Embryonic facial prominence (tissue), 1 donor: ENCODE data around the gene IL1R2.

Experiments used
- DNase-seq: peaks from one replicate; pipeline ENCODE4 v3.0.0-alpha.2; 2016; ENCODE audit errors: extremely low spot score

IL1R2 gene

DNA sequence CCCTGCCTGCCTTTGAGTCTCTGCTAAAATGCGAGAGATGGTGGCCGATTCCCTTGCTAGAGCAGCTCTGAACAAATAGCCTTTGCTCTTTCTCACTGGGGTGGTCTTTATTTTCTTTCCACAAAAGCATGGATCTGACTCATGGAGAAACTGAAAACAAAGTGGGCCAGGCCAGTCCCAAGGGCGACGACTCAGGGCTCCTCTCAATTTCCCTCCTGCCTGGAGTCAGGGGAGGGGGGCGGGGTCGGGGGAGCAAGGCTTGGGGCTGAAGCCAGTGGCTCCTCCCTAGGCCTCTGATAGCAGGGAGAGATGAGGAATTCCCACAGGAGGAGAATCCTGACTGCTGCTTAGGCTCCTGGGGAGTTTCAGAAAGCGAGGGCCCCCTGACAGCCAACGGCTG is 17.1 kb upstream of the IL1R2 start:
- DNase-seq, result no peak

GRCh38 chr2:101975171-101975870 is 16.4 kb upstream of the IL1R2 start:
- DNase-seq, result no peak

- DNase-seq, result no peak
Measured at GRCh38 chr2:101976891-101977290, 14.9 kb upstream of the IL1R2 start.

DNA sequence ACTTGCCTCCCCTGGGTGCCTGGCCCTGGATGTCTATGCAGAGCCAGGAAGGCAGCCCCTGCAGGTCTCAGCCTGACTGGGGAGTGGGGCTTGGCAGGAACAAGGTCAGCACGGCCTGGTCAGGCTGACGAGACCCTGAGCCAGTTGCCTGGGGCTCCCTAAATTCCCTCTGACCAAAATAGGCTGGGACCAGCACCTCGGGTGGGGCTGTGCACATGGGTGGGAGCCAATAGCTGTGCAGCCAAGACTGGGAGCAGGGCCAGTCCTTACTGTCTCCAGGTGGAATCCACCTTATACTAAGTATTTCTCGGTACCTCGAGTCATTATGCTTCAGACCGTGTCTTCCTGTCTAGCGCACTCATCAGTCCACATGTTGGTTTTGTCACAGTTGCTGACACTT is 11.4 kb upstream of the IL1R2 start:
- no peak for DNase-seq

DNA sequence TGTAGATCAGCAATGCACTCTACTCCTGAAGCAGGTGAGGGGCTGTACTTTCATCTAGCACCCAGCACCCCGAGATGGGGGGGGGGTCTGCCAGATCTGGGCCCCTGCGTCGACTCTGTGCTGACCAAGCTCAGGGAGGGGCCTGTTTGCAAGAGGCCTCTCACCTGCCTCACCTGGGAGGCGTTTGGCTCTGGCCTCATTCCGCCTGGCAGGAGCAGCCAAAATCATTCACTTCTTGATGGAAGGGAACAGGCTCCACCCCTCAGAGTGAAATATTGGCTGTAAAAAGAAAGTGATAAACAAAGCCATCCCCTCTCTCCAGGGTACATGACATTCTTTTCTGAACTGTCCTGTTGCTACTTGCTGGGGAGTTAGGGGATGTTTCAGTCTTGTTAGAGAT is 10.7 kb upstream of the IL1R2 start:
- DNase-seq, result no peak

DNA sequence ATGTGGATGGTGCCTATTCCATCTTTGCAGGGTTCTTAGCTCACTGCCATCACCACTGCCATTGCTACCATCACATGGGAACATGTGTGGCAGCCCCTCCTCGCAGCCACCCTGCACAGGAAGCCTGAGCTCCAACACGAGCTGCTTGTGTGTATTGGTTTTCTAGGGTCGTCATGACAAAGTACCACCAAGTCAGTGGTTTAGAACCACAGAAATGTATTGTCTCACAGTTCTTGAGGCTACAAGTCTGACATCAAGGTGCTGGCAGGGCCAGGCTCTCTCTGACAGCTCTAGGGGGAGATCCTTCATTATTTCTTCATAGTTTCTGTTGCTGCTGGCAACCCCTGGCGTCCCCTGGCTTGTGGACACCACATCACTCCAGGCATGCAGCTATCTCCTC is 10.3 kb upstream of the IL1R2 start:
- DNase-seq, result no peak

GRCh38 chr2:101982495-101983029 is 9.2 kb upstream of the IL1R2 start:
- DNase-seq, result no peak

DNA sequence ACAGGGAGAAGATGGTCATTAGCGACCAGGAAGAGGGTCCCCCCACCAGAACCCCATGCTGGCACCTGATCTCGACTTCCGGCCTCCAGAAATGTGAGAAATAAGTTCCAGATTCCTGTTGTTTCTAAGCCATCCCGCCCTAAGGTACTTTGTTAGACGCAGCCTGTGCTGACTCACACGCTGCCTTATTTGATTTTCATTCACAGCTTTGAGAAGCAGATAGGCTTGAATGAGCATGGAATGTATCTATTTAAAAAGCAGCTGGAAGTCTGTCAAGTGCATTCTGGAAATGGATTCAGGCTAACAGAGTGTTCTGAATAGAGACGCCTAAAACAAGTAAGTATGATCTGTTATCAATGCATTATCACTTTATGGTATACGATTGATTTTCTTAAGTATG is 8.3 kb upstream of the IL1R2 start:
- no peak for DNase-seq

DNA sequence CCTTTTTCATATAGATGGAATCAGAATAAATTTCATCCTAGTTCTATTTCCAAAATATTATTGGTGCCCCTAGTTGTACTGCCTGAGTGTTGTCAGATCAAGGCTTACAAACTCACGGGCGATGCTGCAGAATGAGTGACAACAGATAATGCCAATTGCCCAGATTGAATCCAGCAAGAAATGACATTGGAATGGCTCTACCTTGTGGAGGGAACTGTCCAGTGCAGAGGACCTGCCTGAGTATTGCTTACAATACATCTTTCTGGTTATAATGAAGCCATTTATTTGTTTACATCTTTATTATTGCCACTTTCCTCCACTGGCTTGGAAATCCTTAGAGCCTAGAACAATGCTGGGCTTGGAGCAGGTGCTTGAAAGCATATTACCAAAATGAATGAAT is 7.8 kb upstream of the IL1R2 start:
- no peak for DNase-seq

- no peak for DNase-seq
Measured at GRCh38 chr2:101984656-101985055, 7.1 kb upstream of the IL1R2 start.

DNA sequence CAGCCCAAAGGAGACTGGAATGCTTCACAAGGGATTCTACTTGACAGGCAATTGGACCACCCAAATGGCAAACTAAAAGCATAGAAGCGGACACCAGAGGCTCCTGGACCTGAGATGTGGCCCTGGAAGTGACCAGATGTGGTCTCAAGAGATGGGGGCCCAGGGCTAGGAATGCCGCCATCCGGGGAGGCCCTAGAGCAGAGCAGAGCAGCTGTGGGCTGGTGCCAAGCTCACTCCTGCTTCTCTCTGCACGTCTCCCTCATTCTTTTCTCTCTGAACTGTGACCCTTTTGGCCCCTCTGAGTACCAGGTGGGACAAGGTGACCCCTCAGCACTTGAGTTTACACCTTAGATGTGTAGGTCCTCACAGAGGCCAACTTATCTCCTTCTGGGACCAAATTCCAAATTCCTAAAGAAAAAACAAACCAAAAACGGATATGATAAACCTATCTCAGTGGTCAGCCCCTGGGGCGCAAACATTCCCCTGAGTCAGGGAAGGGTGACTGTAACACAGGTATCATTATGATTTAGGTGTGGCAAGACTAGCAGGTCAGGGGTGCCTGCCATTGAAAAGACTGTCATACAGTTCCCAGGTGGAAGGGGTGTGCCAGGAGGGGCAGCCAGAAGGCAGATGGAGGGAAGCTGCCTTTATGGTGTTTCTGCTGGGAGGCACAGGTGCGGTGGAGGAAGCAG is 6.5 kb upstream of the IL1R2 start:
- DNase-seq, result no peak

GRCh38 chr2:101985793-101986164 is 6.0 kb upstream of the IL1R2 start:
- no peak for DNase-seq

GRCh38 chr2:101986376-101986775 is 5.4 kb upstream of the IL1R2 start:
- DNase-seq, result no peak

DNA sequence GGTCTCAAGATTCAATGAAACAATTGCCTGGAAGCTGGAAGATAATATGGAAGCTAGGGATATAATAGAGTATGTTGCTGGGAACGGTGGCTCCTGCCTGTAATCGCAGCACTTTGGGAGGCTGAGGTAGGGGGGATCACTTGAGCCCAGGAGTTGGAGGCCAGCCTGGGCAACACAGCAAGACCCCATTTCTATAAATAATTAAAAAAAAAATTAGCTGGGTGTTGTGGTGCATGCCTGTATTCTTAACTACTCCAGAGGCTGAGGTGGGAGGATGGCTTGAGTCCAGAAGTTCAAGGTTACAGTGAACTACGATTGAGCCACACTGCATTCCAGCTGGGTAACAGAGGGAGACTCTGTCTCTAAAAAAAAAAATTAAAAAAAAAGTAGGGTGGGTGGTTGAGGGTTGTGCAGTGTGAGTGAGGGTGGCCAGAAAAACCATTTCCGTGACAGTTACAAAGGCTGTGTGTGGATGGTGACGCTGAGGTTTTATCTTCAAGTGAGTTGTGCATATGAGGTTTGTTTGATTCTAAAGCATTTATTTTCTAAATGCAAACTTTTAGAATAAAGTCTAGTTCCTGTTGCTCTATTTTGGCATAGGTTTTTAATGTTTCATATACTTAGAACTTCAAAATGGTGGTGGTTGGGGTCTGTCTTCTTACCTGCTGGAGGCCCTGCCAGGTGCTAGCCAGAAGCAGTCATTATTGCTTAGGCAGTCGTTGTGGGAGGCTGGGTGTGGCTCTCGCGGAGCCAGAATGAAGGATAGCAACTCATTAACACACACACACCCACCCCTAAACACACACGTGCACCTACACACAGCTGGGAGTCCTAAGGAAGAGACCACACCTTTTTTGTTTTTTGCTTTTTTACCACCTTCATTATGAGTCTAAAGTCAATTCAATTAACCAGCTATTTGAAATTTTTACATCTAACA is 4.7 kb upstream of the IL1R2 start:
- no peak for DNase-seq

DNA sequence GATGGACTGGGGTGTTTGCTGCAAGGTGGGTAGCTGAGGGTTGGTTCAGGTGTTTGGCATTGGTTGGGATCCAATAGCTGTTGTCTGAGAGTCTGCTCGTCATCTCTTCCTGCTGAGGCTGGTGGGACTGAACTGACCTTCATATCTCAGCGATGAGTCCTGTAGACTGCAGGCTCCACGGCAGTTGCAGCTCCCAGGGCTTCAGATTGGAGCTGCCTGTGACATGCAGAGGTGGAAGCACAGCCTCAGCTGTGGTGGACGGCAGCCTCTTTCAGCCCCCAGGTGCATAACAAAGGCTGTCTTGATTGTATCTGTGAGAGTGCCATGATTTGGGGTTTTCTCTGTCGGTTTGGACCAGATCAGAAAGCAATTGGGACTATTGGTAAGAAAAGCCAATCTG is 3.9 kb upstream of the IL1R2 start:
- DNase-seq, result no peak

DNA sequence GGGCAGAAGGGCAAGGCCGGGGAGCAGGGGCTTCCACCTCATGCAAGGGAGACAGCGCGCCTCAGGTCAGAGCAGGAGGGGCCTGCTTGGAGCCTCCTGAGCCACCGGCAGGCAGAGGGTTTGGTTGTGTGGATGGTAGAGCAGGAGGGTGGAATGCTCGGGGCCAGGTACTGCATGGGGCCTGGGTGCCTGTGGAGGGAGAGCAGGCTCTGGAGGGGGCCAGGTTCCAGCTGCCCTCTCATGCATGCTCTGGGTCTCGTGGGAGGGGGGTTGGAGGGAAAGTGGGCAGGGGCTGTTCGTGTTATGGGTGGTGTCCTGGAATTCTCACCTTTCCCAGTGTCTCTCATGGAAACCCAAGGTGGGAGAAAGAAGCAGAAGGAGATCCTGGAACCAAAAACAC is 3.2 kb upstream of the IL1R2 start:
- no peak for DNase-seq

DNA sequence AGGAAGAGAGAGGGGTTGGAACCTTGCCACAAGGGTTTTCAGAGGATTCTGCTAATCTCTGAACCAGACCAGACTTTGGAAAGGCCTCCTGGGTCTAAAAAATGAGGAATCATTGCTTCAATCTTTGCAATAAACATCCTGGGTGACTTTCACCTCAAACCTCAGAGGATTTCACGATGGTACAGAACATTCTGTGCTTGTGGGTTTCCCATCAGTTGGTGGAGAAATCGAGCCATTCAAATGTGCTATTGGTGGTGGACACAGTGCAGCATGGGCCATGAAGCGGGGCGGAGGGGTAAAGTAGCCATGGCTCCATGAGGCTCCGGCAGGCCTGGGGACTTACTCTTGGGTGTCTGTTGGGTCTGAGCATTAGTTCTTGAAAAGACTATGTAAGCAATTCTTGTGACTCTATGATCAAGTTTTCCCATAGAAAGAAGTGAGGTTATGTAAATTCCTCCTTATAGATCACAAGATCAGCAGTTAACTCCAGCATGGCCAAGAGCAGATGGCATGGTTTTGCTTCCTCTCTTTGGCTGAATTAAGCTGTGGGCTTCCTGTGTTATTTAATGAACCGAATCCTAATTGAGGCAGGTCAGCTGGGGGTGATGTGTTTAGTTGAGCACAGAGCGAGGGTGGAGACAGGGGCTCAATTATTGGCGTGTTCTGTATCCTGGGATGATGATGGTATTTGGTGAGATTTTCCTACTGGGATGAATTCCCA is 1.9 kb upstream of the IL1R2 start:
- DNase-seq, result no peak

DNA sequence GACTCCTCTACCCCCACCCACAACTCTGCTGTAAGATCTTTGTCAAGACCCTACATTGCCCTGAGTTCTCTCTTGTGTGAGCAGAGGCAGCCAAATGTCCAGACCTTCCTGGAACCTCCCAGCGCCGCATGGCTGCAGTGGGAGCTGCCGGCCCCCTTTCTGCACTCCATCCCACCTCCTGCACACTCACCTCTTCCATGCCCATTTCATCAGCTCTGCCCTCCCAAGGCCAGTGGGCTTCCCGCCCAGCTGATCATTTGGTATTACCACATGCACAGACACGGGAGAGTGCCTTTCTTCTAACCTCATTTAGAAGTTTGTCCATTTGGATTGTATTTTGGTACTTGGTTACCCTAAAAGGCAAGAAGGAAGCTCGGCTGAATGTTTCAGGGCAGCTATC is 2.0 kb downstream of the IL1R2 start:
- DNase-seq, result no peak

- no peak for DNase-seq
Measured at GRCh38 chr2:101995019-101995418, 3.3 kb downstream of the IL1R2 start.

GRCh38 chr2:101995804-101996203 is 4.0 kb downstream of the IL1R2 start:
- DNase-seq, result no peak

GRCh38 chr2:101998556-101998895 is 6.8 kb downstream of the IL1R2 start:
- no peak for DNase-seq
